ENCODE data around the gene PPP1R18. TPM values are rescaled to one million over a fixed set of nuclear protein-coding genes. Genes with fewer than 3 reads are reported as not detected.

PPP1R18 gene
- total and polyA plus RNA-seq, 9 of the 15 experiments (the other 6 are each of a cell fraction or from before 2014, with no cell fraction given), result 12.0 to 99.2 (median 42.6) TPM

GRCh38 chr6:30682143-30683117, 4.0 kb downstream of the PPP1R18 start (continued):
- no peak for TF ChIP-seq PRMT5 (CRISPR knock-in tag; IDR thresholded peaks at IDR 0.05)
- TF ChIP-seq ZBTB8A (IDR thresholded peaks at IDR 0.05; ENCODE audit: partially characterized antibody), result no peak
- no peak for TF ChIP-seq EHMT2 (IDR thresholded peaks at IDR 0.05)
- no peak for TF ChIP-seq HDAC3 (IDR thresholded peaks at IDR 0.05; ENCODE audit: borderline replicate concordance, partially characterized antibody)
- peak; percentile 96 for TF ChIP-seq GABPA (tag; conservative IDR thresholded peaks at IDR 0.05; ENCODE audit: low read depth)
- TF ChIP-seq MIER1 (IDR thresholded peaks at IDR 0.05; ENCODE audit: low read depth), result no peak; the same call in 1 of the 2 replicates
- no peak for TF ChIP-seq ZNF507 (tag; conservative IDR thresholded peaks at IDR 0.05)
- TF ChIP-seq SRF (CRISPR knock-in tag; IDR thresholded peaks at IDR 0.05), result peak; percentile 91 to 98; a peak in 3 of 4 replicates
- TF ChIP-seq JUND (IDR thresholded peaks at IDR 0.05; ENCODE audit: borderline replicate concordance, low read depth, low read length), result peak; percentile 99
- TF ChIP-seq JUND (tag; IDR thresholded peaks at IDR 0.05; ENCODE audit: borderline replicate concordance, low read depth, low read length), result peak; percentile 93
- no peak for TF ChIP-seq MXD1 (CRISPR knock-in tag; IDR thresholded peaks at IDR 0.05; ENCODE audit: borderline replicate concordance, poor library complexity, severe bottlenecking)
- TF ChIP-seq EWSR1 (IDR thresholded peaks at IDR 0.05; ENCODE audit: borderline replicate concordance, low read depth, partially characterized antibody), result no peak
- no peak for TF ChIP-seq PPARD (CRISPR knock-in tag; IDR thresholded peaks at IDR 0.05)
- TF ChIP-seq ZFP1 (CRISPR knock-in tag; IDR thresholded peaks at IDR 0.05), result no peak
- TF ChIP-seq RBM17 (IDR thresholded peaks at IDR 0.05; ENCODE audit: borderline replicate concordance, low read depth, low read length), result no peak
- no peak for TF ChIP-seq RREB1 (CRISPR knock-in tag; IDR thresholded peaks at IDR 0.05)
- no peak for TF ChIP-seq ZNF584 (CRISPR knock-in tag; IDR thresholded peaks at IDR 0.05; ENCODE audit: low read depth)
- TF ChIP-seq POLR2AphosphoS5 (IDR thresholded peaks at IDR 0.05; ENCODE audit: control insufficient read depth, insufficient read depth, low read depth, low read length), result peak; percentile 54; the same call in 1 of the 2 replicates
- TF ChIP-seq NFIC (IDR thresholded peaks at IDR 0.05), result peak; percentile 46; the same call in 1 of the 2 replicates
- TF ChIP-seq THRAP3 (IDR thresholded peaks at IDR 0.05; ENCODE audit: borderline replicate concordance), result no peak
- TF ChIP-seq NCOA6 (IDR thresholded peaks at IDR 0.05), result no peak
- no peak; the same call in none of the 2 replicates for TF ChIP-seq LEF1 (IDR thresholded peaks at IDR 0.05)
